ENCODE results near the gene JPH2.

GRCh38 chr20:44129911-44130718 lies 56.9 kb downstream of the JPH2 start:
- no peak for TF ChIP-seq EZH2 (IDR thresholded peaks at IDR 0.05; ENCODE audit: low read length, unreplicated experiment)
- TF ChIP-seq, protein P1, sequence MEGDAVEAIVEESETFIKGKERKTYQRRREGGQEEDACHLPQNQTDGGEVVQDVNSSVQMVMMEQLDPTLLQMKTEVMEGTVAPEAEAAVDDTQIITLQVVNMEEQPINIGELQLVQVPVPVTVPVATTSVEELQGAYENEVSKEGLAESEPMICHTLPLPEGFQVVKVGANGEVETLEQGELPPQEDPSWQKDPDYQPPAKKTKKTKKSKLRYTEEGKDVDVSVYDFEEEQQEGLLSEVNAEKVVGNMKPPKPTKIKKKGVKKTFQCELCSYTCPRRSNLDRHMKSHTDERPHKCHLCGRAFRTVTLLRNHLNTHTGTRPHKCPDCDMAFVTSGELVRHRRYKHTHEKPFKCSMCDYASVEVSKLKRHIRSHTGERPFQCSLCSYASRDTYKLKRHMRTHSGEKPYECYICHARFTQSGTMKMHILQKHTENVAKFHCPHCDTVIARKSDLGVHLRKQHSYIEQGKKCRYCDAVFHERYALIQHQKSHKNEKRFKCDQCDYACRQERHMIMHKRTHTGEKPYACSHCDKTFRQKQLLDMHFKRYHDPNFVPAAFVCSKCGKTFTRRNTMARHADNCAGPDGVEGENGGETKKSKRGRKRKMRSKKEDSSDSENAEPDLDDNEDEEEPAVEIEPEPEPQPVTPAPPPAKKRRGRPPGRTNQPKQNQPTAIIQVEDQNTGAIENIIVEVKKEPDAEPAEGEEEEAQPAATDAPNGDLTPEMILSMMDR (conservative IDR thresholded peaks at IDR 0.05; ENCODE audit: low read depth, low read length): no peak
- TF ChIP-seq EZH2phosphoT487 (IDR thresholded peaks at IDR 0.05; ENCODE audit: borderline replicate concordance, low read length): no peak

Measured in PC-3 (cell line).